Upper lobe of right lung (tissue), 1 donor: ENCODE results near the gene RTL3. TPM values are rescaled to one million over a fixed set of nuclear protein-coding genes. Genes with fewer than 3 reads are reported as not detected.
"Not testable (repeated sequence)": the region's sequence is repeated elsewhere in the genome, so short reads cannot be mapped to it uniquely, and the experiment has no call there.

Experiments used
- ATAC-seq: fragments of 200-7000 bp; cut with Tn5 transposase; one replicate; pipeline ENCODE4 v1.9.1; 2020; ENCODE audit warnings: mild to moderate bottlenecking, moderate library complexity
- DNase-seq: peaks from one replicate; pipeline ENCODE4 v3.0.0-alpha.2; 2020
- H3K27ac ChIP-seq: fragments of 200-600 bp; one replicate; pipeline ENCODE4 v1.8.0; 2022
- H3K27me3 ChIP-seq: fragments of 200-600 bp; one replicate; pipeline ENCODE4 v1.8.0; 2022; ENCODE audit warnings: mild to moderate bottlenecking
- H3K36me3 ChIP-seq: fragments of 200-600 bp; one replicate; pipeline ENCODE4 v1.8.0; 2022
- H3K4me1 ChIP-seq: fragments of 200-600 bp; one replicate; pipeline ENCODE4 v1.8.0; 2022
- H3K4me3 ChIP-seq: fragments of 200-600 bp; one replicate; pipeline ENCODE4 v1.8.0; 2022; ENCODE audit warnings: mild to moderate bottlenecking
- H3K9me3 ChIP-seq: fragments of 200-600 bp; one replicate; pipeline ENCODE4 v1.8.0; 2022
- CTCF ChIP-seq: fragments of 200-600 bp; IDR thresholded peaks from one replicate; pipeline ENCODE4 v1.8.0; 2022; ENCODE audit warnings: antibody characterized with exemption
- intact Hi-C: fragments of 100-400 bp; cut with DNase I; formaldehyde crosslinking; loops from one replicate; pipeline ENCODE4 v1.11.0; 2022
- total RNA-seq: library from RNA; stranded (reverse); fragmentation: NEBNext Ultra II Directional; extraction: Animal tissue kit (Norgen Biotek cat#: 25700); gene quantifications from one replicate; pipeline ENCODE4 v1.2.1, GENCODE V29; 2021
- donor health status: DM: no; HTN: yes; CAD: no; lungs with severe emphysema.

The RTL3 gene
- total RNA-seq, 1 donor from 2014 or later: not detected

GRCh38 chrX:78643096-78643495 lies 16.0 kb downstream of the RTL3 start:
- intact Hi-C loops: no loop called here
- Histone ChIP-seq H3K4me1 (no peaks in the 10 kb centered on the region), H3K27ac (no peak overlapping the region), H3K9me3 (no peaks in the 10 kb centered on the region), H3K27me3 (no peaks in the 10 kb centered on the region), H3K4me3 (no peak overlapping the region), H3K36me3 (no peaks in the 10 kb centered on the region)
- ATAC-seq: no peak
- no peak for DNase-seq
- no peak for TF ChIP-seq CTCF

- H3K4me3 ChIP-seq, intact Hi-C loops, DNase-seq, H3K36me3 ChIP-seq, H3K9me3 ChIP-seq, ATAC-seq, H3K27me3 ChIP-seq, H3K4me1 ChIP-seq, H3K27ac ChIP-seq: not testable (repeated sequence)
These were observed 23.0 kb downstream of the RTL3 start for GRCh38 chrX:78636096-78636495.

- TF ChIP-seq CTCF: no peak
- DNase-seq (no peak), ATAC-seq (no peak)
- intact Hi-C loops: no loop called here
- no peaks in the 10 kb centered on the region for H3K4me1 ChIP-seq
- no peak overlapping the region for H3K4me3 ChIP-seq
- no peaks in the 10 kb centered on the region for H3K36me3 ChIP-seq
- H3K9me3 ChIP-seq: no peaks in the 10 kb centered on the region
- no peaks in the 10 kb centered on the region for H3K27me3 ChIP-seq
- no peak overlapping the region for H3K27ac ChIP-seq
These were observed 33.9 kb downstream of the RTL3 start for GRCh38 chrX:78624962-78625909.

- Histone ChIP-seq H3K9me3 (no peaks in the 10 kb centered on the region), H3K27ac (no peak overlapping the region), H3K36me3 (no peaks in the 10 kb centered on the region), H3K4me3 (no peak overlapping the region), H3K27me3 (no peaks in the 10 kb centered on the region), H3K4me1 (no peaks in the 10 kb centered on the region)
- DNase-seq (no peak), ATAC-seq (no peak)
- TF ChIP-seq CTCF: no peak
- intact Hi-C loops: no loop called here
These were observed 34.7 kb downstream of the RTL3 start for GRCh38 chrX:78624426-78624825.

- intact Hi-C loops: no loop called here
- no peak for TF ChIP-seq CTCF
- DNase-seq (no peak), ATAC-seq (no peak)
- Histone ChIP-seq H3K36me3 (no peaks in the 10 kb centered on the region), H3K4me3 (no peak overlapping the region), H3K4me1 (no peaks in the 10 kb centered on the region), H3K27me3 (no peaks in the 10 kb centered on the region), H3K9me3 (no peaks in the 10 kb centered on the region), H3K27ac (no peak overlapping the region)
These were observed 36.3 kb downstream of the RTL3 start for GRCh38 chrX:78622831-78623230.

- no peaks in the 10 kb centered on the region for H3K4me1 ChIP-seq
- H3K27ac ChIP-seq: no peak overlapping the region
- TF ChIP-seq CTCF: no peak
- no peaks in the 10 kb centered on the region for H3K36me3 ChIP-seq
- H3K4me3 ChIP-seq: no peak overlapping the region
- no peaks in the 10 kb centered on the region for H3K27me3 ChIP-seq
- DNase-seq (no peak), ATAC-seq (no peak)
- H3K9me3 ChIP-seq: no peaks in the 10 kb centered on the region
- intact Hi-C loops: no loop called here
These were observed 39.3 kb downstream of the RTL3 start for GRCh38 chrX:78619834-78620233.
